Spinal cord (tissue), 10 donors: ENCODE data around the gene NPEPL1. TPM values are rescaled to one million over a fixed set of nuclear protein-coding genes. Genes with fewer than 3 reads are reported as not detected.
"Not testable (repeated sequence)": the region's sequence is repeated elsewhere in the genome, so short reads cannot be mapped to it uniquely, and the experiment has no call there.

Source experiments
- DNase-seq, 6 donors: peaks; one replicate each; pipeline versions ENCODE4 v3.0.0 to v3.0.0-alpha.2; 2013 to 2015; ENCODE audit warnings: low spot score in 6 of 6, low read depth in 4 of 6
- H3K27ac ChIP-seq: one replicate; pipeline ENCODE4 v1.5.1; 2013; ENCODE audit warnings: low read depth, low read length, control low read depth
- H3K27me3 ChIP-seq: one replicate; pipeline ENCODE4 v1.6.1; 2013; ENCODE audit warnings: low read length; ENCODE audit not compliant: control insufficient read depth, insufficient read depth
- H3K36me3 ChIP-seq: one replicate; pipeline ENCODE4 v1.6.1; 2013; ENCODE audit warnings: low read length; ENCODE audit not compliant: control insufficient read depth, insufficient read depth
- H3K4me1 ChIP-seq: one replicate; pipeline ENCODE4 v1.6.1; 2013; ENCODE audit warnings: low read length; ENCODE audit not compliant: control insufficient read depth, insufficient read depth
- H3K4me3 ChIP-seq: one replicate; pipeline ENCODE4 v1.5.1; 2013; ENCODE audit warnings: low read depth, low read length, control low read depth
- H3K9me3 ChIP-seq: one replicate; pipeline ENCODE4 v1.6.1; 2013; ENCODE audit warnings: low read length; ENCODE audit not compliant: control insufficient read depth, insufficient read depth
- WGBS: methylation state at CpG from one replicate; pipeline ENCODE4 v1.1.5; 2013; ENCODE audit warnings: missing lambda C conversion rate; ENCODE audit not compliant: insufficient coverage; 5-methylcytosine and 5-hydroxymethylcytosine counted together
- long read RNA-seq, 4 donors: transcript quantifications; one replicate each; lab custom pipeline, GENCODE V29; 2026
- polyA plus RNA-seq, 2 donors: library from polyadenylated mRNA; unstranded; fragments of 120-200 nt; gene quantifications; one replicate each; pipeline ENCODE4 v1.2.1, GENCODE V29; 2013; ENCODE audit not compliant: insufficient read length in 2 of 2
- total RNA-seq, 2 donors: library from RNA; depleted of rRNA in 1 of 2; stranded (reverse); fragments of 120-200 nt in 1 of 2; fragments of >200 nt in 1 of 2; gene quantifications; one replicate each; pipeline versions ENCODE4 v1.2.3 to v1.2.4, GENCODE V29; 2013 to 2014
- donor health status: healthy.

Gene NPEPL1, protein sequence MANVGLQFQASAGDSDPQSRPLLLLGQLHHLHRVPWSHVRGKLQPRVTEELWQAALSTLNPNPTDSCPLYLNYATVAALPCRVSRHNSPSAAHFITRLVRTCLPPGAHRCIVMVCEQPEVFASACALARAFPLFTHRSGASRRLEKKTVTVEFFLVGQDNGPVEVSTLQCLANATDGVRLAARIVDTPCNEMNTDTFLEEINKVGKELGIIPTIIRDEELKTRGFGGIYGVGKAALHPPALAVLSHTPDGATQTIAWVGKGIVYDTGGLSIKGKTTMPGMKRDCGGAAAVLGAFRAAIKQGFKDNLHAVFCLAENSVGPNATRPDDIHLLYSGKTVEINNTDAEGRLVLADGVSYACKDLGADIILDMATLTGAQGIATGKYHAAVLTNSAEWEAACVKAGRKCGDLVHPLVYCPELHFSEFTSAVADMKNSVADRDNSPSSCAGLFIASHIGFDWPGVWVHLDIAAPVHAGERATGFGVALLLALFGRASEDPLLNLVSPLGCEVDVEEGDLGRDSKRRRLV
- total RNA-seq (10 to 100 TPM; 10.7 to 22.0 TPM), polyA plus RNA-seq (10 to 100 TPM; 52.3 to 56.6 TPM)
- long read RNA-seq, donor 1, partial matches to known transcripts, result 0 of 3 reads
- long read RNA-seq, donor 1, other reads (novel, unspliced or antisense), result 0 of 3 reads
- long read RNA-seq, donor 2, partial matches to known transcripts, result 0 of 2 reads
- long read RNA-seq, donor 2, other reads (novel, unspliced or antisense), result 0 of 2 reads
- long read RNA-seq, donor 3, transcript NPEPL1-201 (12 exons, 2,378 nt), result major isoform, 5 of 6 reads
- long read RNA-seq, donor 3, partial matches to known transcripts, result 0 of 6 reads
- long read RNA-seq, donor 3, other reads (novel, unspliced or antisense), result 0 of 6 reads
- long read RNA-seq, donor 4, full-length matches to known transcripts, result 14 of 14 reads
- long read RNA-seq, donor 4, partial matches to known transcripts, result 0 of 14 reads
- long read RNA-seq, donor 4, other reads (novel, unspliced or antisense), result 0 of 14 reads

DNA sequence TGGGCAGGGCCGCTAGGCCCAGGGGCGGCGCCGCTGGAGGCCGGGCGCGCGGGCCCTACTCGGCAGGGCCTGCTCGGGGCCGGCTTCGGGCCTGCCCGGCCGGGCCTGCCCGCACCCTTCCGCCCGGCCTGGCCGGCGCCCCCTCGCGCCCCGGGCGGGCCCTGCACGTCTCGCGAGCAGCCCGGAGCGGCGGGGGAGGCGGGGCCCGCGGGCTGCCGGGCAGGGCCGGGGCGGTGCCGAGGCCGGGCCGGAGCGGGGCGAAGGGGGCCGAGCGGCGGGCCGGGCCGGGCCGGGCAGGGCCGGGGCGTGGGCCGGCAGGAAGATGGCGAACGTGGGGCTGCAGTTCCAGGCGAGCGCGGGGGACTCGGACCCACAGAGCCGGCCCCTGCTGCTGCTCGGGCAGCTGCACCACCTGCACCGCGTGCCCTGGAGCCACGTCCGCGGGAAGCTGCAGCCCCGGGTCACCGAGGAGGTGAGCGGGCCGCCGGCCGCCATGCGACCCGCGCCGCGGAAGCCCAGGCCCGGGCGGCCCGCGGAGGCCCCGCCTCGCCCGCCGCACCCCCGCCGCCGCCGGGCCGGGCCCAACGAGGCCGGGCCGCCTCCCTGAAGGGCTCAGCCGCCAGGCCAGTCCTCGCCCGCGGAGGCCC is at the start of gene NPEPL1:
Gene NPEPL1, plus strand, starts transcription at position 222 of the 647 bp plus-strand sequence. Its CDS starts 101 bp downstream, at position 323.
- Histone ChIP-seq H3K9me3 (no peaks in the 10 kb centered on the region), H3K36me3 (peaks cover 49% of the 10 kb centered on the region), H3K27ac (peak within 1 kb of the TSS; percentile 58), H3K4me3 (peak within 1 kb of the TSS; percentile 16), H3K27me3 (no peaks in the 10 kb centered on the region), H3K4me1 (peaks cover 26% of the 10 kb centered on the region)
- WGBS, result 3% methylated on average over 93 of the region's 93 CpGs
- peak in 5 of 6 donors; percentile 12 to 79 (median 42) for DNase-seq

DNA sequence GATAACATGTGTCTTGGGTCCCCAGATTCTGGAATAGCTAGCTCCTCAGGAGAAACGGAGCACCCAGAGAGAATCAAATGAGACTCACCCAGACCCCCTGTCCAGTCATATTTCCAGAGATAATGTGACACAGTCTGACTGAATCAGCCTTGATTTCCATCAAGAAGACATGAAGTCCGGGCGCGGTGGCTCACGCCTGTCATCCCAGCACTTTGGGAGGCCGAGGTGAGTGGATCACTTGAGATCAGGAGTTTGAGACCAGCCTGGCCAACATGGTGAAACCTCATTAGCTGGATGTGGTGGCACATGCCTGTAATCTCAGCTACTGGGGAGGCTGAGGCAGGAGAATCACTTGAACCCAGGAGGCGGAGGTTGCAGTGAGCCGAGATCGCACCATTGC is 49.7 kb upstream of the NPEPL1 start:
- not testable (repeated sequence) for DNase-seq, H3K27me3 ChIP-seq, H3K9me3 ChIP-seq, H3K27ac ChIP-seq, H3K36me3 ChIP-seq, H3K4me3 ChIP-seq
- peaks cover 13% of the 10 kb centered on the region for H3K4me1 ChIP-seq
- 98% methylated on average over 9 of the region's 9 CpGs for WGBS

DNA sequence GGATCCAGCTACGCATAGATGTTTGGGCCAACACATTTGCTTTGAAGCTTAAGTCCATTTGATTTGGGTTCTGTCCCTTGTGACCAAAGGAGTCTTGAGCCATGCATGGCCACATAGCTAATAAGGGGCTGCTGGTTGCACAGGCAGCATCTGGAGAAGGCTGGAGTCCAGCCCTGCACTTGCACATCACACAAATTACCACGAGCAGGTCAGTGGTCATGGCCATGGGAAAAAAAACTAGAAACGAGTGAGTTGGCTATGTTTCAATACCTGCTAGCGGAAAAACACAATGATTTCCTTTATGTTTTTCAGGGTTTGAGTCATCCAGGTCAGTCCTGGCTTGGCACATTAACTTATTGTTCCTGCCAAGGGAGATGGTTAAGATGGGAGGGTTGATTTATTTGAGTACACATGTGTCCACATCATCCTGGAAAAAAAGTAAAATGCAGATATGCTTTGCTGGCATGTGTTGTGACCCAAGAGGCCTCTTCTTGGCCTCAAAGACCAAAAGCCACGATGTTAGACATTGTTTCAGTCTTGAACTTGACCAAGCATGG is 47.1 kb upstream of the NPEPL1 start:
- 61% methylated on average over 4 of the region's 5 CpGs for WGBS
- peaks cover 24% of the 10 kb centered on the region for H3K4me1 ChIP-seq
- H3K9me3 ChIP-seq, result no peaks in the 10 kb centered on the region
- H3K36me3 ChIP-seq, result no peaks in the 10 kb centered on the region
- H3K4me3 ChIP-seq, result no peak overlapping the region
- no peak for DNase-seq
- H3K27me3 ChIP-seq, result no peaks in the 10 kb centered on the region
- H3K27ac ChIP-seq, result no peak overlapping the region

DNA sequence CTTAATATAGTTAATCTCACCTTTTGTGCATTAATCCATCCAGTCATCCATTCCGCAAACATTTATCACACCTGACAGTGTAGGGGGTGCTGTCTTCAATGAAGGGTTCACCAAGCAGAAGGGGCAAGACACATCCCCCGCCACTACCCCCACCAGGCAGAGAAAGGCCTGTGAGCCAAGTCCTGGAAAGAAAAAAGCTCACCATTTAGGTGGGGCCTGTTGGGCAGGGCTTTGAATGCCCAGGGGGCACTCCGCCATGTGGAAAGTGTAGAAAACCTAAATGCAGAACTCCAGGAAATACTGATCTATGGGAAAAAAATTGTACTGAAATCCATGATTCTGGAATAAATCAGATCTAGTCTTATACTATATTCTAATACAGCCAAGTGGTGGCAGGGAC is 46.3 kb upstream of the NPEPL1 start:
- Histone ChIP-seq H3K4me1 (peaks cover 29% of the 10 kb centered on the region), H3K36me3 (no peaks in the 10 kb centered on the region), H3K27ac (no peak overlapping the region), H3K27me3 (no peaks in the 10 kb centered on the region), H3K9me3 (no peaks in the 10 kb centered on the region), H3K4me3 (no peak overlapping the region)
- no peak for DNase-seq
- no CpG with 5 or more reads among the region's 3 CpGs for WGBS

DNA sequence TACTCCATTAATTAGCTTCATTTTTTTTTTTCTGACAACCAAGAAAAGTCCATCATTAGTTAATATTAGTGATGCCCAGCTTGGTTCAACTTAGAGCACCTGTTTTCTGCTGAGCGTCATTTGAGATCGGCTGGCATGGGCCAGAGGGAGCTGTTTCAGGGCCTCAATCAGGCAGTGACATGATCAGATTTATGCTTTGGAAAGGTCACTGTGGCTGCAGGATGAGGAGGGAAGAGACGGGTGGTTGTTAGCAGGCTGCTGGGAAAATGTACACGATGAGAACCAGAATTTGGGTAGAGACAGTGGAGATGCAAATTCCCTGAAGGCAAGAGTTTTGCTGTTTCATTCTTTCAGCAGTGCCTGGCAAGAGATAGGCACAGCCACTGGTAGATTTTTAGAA is 45.9 kb upstream of the NPEPL1 start:
- Histone ChIP-seq H3K27ac (no peak overlapping the region), H3K9me3 (no peaks in the 10 kb centered on the region), H3K27me3 (no peaks in the 10 kb centered on the region), H3K4me1 (peaks cover 29% of the 10 kb centered on the region), H3K4me3 (no peak overlapping the region), H3K36me3 (no peaks in the 10 kb centered on the region)
- no peak for DNase-seq
- WGBS, result 56% methylated on average over 4 of the region's 4 CpGs

DNA sequence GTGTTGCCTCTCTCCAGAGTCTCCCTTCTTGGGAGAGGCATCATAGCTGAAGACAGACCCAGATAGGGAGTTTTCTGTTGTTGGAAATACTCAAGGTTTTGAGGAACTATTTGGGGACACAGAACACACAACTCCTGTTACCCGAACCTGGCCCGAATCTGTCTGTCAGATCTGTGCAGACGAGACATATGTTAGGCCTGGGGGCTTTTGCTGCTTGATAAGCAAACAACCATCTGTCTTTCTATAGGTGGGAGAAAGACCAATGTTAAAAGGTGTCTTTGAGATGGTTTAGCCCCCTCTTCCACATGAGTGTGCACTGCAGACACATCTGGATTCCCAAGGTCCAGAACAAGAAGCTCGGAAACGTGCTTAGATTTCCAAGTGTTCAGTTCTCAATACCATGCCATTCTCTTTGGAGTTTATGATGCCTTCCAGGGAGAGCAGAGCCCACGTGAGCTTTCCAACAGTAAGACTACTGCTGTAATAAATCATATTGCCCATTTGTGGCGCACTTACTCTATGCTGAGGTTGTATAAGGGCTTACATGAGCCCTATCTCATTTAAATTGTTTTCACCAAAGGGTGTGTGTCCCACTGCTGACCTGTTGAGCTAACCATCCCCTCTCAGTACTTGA is 45.3 kb upstream of the NPEPL1 start:
- DNase-seq, result peak in 1 of 6 donors; percentile 63
- Histone ChIP-seq H3K9me3 (no peaks in the 10 kb centered on the region), H3K27me3 (no peaks in the 10 kb centered on the region), H3K27ac (no peak overlapping the region), H3K4me1 (peaks cover 29% of the 10 kb centered on the region), H3K36me3 (no peaks in the 10 kb centered on the region), H3K4me3 (no peak overlapping the region)
- 70% methylated on average over 6 of the region's 7 CpGs for WGBS

DNA sequence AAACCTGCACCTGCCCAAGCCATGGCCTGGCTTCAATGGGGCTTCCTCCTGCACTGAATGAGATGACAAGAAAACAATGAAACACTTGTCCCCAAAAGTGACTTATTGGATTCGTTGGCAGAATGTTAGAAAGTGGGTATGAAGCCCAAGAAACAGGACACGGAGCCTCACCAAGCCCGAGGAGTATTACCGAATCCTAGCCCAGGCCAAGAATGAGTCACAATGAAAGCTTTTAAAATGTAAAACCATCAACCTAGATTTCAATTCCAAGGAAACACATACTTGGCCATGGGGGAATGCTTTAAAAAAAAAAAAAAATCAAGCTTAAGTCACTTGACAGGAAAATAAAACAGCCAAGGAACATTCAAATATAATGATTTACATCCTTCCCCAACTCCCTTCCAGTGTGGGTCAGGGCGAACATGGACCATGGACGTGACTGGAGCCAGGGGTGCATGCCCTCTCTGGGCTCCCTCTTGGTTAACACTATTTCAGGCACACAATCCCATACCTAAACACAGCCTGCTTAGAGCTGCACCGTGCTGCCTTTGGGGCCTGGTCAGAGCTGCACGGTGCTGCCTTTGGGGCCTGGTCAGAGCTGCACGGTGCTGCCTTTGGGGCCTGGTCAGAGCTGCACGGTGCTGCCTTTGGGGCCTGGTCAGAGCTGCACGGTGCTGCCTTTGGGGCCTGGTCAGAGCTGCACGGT is 44.7 kb upstream of the NPEPL1 start:
- Histone ChIP-seq H3K27me3 (no peaks in the 10 kb centered on the region), H3K4me1 (peaks cover 29% of the 10 kb centered on the region), H3K27ac (no peak overlapping the region), H3K9me3 (no peaks in the 10 kb centered on the region), H3K4me3 (no peak overlapping the region), H3K36me3 (no peaks in the 10 kb centered on the region)
- DNase-seq, result peak in 1 of 6 donors; percentile 50
- 66% methylated on average over 6 of the region's 12 CpGs for WGBS

DNA sequence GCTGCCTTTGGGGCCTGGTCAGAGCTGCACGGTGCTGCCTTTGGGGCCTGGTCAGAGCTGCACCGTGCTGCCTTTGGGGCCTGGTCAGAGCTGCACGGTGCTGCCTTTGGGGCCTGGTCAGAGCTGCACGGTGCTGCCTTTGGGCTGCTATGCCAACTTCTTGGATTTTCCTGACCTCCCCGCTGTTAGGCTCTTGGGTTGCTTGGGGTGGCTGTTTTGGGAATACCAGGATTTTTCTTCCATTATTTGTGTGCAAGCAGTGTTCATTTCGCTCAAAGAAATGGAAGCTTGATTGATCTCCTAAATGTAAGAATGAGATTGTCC is 44.1 kb upstream of the NPEPL1 start:
- DNase-seq, H3K27me3 ChIP-seq, H3K9me3 ChIP-seq, H3K4me3 ChIP-seq, H3K27ac ChIP-seq, H3K36me3 ChIP-seq: not testable (repeated sequence)
- peaks cover 29% of the 10 kb centered on the region for H3K4me1 ChIP-seq
- WGBS, result 89% methylated on average over 4 of the region's 6 CpGs
